HEK293 (cell line): ENCODE results near the gene CLCN7.

Experiments used
- CTCF ChIA-PET: fragments of 350-600 bp; formaldehyde crosslinking; extraction: SDS; loops from one replicate; lab custom pipeline; 2021; ENCODE audit warnings: antibody characterized with exemption; lab: Yijun Ruan, JAX
- POLR2A ChIA-PET: fragments of 300-600 bp; formaldehyde crosslinking; extraction: SDS; loops from one replicate; lab custom pipeline; 2020; ENCODE audit warnings: antibody characterized with exemption, inconsistent platforms; lab: Yijun Ruan, JAX
- H3K27ac ChIP-seq: fragments of 200-500 bp; sonication (Bioruptor generic); 2 replicates; pipeline ENCODE4 v1.5.1; 2014; ENCODE audit warnings: low read depth, low read length, control low read depth, inconsistent platforms; ENCODE audit errors: extremely low read depth
- H3K36me3 ChIP-seq, 2 experiments: fragments of 200-500 bp in 1 of 2; sonication (Bioruptor generic) in 1 of 2; 1 replicate in 1 of 2; 2 replicates in 1 of 2; pipeline ENCODE4 v1.5.1; 2014 to 2017; ENCODE audit warnings: inconsistent platforms in 2 of 2, low read length in 2 of 2; ENCODE audit not compliant: control insufficient read depth in 2 of 2, insufficient read depth in 1 of 2
- H3K4me1 ChIP-seq: fragments of 200-500 bp; sonication (Bioruptor generic); 2 replicates; pipeline ENCODE4 v1.5.1; 2014; ENCODE audit warnings: mild to moderate bottlenecking, low read length, inconsistent platforms; ENCODE audit not compliant: control insufficient read depth, insufficient read depth
- H3K4me3 ChIP-seq: 2 replicates; pipeline ENCODE4 v1.5.1; 2011; ENCODE audit warnings: low read depth, mild to moderate bottlenecking, control low read depth, low read length, moderate library complexity
- H3K9me3 ChIP-seq: fragments of 200-500 bp; sonication (Bioruptor generic); 2 replicates; pipeline ENCODE4 v1.5.1; 2014; ENCODE audit warnings: low read depth, low read length, inconsistent platforms; ENCODE audit not compliant: control insufficient read depth, insufficient read depth
- GLI2 ChIP-seq: fragments of 450-650 bp; formaldehyde crosslinking; IDR thresholded peaks from 2 replicates; pipeline ENCODE4; 2017; ENCODE audit warnings: missing biosample characterization, missing genetic modification characterization, low read depth, borderline replicate concordance
- HOXC10 ChIP-seq: sonication (generic); formaldehyde crosslinking; IDR thresholded peaks from 2 replicates; pipeline ENCODE4 v1.8.1; 2023; ENCODE audit warnings: mild to moderate bottlenecking, missing genetic modification reagents
- SCRT1 ChIP-seq: fragments of 450-650 bp; formaldehyde crosslinking; IDR thresholded peaks from 2 replicates; pipeline ENCODE4 v1.5.1; 2016; ENCODE audit warnings: missing biosample characterization, missing genetic modification characterization, borderline replicate concordance
- SP7 ChIP-seq: fragments of 450-650 bp; formaldehyde crosslinking; IDR thresholded peaks from 2 replicates; pipeline ENCODE4 v1.5.1; 2016; ENCODE audit warnings: missing biosample characterization, missing genetic modification characterization
- ZNF157 ChIP-seq: fragments of 450-650 bp; formaldehyde crosslinking; IDR thresholded peaks from 2 replicates; pipeline ENCODE4 v1.5.1; 2016; ENCODE audit warnings: missing biosample characterization, missing genetic modification characterization
- ZNF248 ChIP-seq: fragments of 450-650 bp; formaldehyde crosslinking; IDR thresholded peaks from 2 replicates; pipeline ENCODE4 v1.5.1; 2017; ENCODE audit warnings: missing biosample characterization, missing genetic modification characterization
- ZNF37A ChIP-seq: fragments of 450-650 bp; IDR thresholded peaks from 2 replicates; pipeline ENCODE4 v1.5.1; 2018; ENCODE audit warnings: missing biosample characterization, missing genetic modification characterization
- ZNF394 ChIP-seq: fragments of 450-650 bp; formaldehyde crosslinking; IDR thresholded peaks from 2 replicates; pipeline ENCODE4 v1.5.1; 2016; ENCODE audit warnings: missing biosample characterization, missing genetic modification characterization, mild to moderate bottlenecking, moderate library complexity, borderline replicate concordance
- ZNF571 ChIP-seq: fragments of 450-650 bp; formaldehyde crosslinking; IDR thresholded peaks from 2 replicates; pipeline ENCODE4 v1.5.0; 2017; ENCODE audit warnings: missing biosample characterization, missing genetic modification characterization
- ZNF610 ChIP-seq: fragments of 450-650 bp; formaldehyde crosslinking; IDR thresholded peaks from 2 replicates; pipeline ENCODE4 v1.5.1; 2016; ENCODE audit warnings: missing biosample characterization, missing genetic modification characterization, borderline replicate concordance
- ZNF621 ChIP-seq: fragments of 450-650 bp; formaldehyde crosslinking; IDR thresholded peaks from 2 replicates; pipeline ENCODE4 v1.5.1; 2017; ENCODE audit warnings: missing biosample characterization, missing genetic modification characterization
- ZNF701 ChIP-seq: fragments of 450-650 bp; formaldehyde crosslinking; IDR thresholded peaks from 2 replicates; pipeline ENCODE4 v1.5.1; 2016; ENCODE audit warnings: missing biosample characterization, missing genetic modification characterization
- ZNF837 ChIP-seq: fragments of 450-650 bp; formaldehyde crosslinking; IDR thresholded peaks from 2 replicates; pipeline ENCODE4 v1.5.1; 2016; ENCODE audit warnings: missing biosample characterization, missing genetic modification characterization
- TF ChIP-seq, protein P1 (sequence below): fragments of 450-650 bp; formaldehyde crosslinking; IDR thresholded peaks from 2 replicates; pipeline ENCODE4 v1.5.1; 2017; ENCODE audit warnings: missing biosample characterization, missing genetic modification characterization
- TF ChIP-seq, protein P2 (sequence below): fragments of 450-650 bp; formaldehyde crosslinking; IDR thresholded peaks from 2 replicates; pipeline ENCODE4 v1.5.1; 2016; ENCODE audit warnings: missing biosample characterization, missing genetic modification characterization, borderline replicate concordance
- TF ChIP-seq, protein P3 (sequence below): fragments of 450-650 bp; formaldehyde crosslinking; IDR thresholded peaks from 2 replicates; pipeline ENCODE4 v1.5.1; 2016; ENCODE audit warnings: missing biosample characterization, missing genetic modification characterization

CLCN7 gene

DNA sequence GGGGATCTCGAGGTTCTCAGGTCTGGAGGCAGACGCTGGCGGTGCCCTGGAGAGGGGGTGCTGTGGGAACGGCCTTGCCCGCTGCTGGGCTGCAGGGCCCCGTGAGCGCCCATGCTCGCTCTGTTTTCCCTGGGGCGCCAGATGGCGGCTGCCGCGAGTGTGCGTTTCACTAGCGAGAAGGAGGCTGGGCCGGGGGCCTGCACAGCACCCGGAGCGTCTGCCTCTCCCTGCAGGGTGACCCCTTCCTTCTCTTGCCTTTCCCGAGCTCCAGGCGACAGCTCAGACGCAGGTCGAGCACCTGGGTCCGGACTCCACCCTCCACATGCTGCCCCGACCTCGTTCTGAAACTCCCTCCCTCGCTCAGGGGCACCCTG is 21.0 kb upstream of the CLCN7 start (continued):
- TF ChIP-seq, protein P1, sequence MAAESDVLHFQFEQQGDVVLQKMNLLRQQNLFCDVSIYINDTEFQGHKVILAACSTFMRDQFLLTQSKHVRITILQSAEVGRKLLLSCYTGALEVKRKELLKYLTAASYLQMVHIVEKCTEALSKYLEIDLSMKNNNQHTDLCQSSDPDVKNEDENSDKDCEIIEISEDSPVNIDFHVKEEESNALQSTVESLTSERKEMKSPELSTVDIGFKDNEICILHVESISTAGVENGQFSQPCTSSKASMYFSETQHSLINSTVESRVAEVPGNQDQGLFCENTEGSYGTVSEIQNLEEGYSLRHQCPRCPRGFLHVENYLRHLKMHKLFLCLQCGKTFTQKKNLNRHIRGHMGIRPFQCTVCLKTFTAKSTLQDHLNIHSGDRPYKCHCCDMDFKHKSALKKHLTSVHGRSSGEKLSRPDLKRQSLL (tag by site-specific recombination): no peak
- no peak for TF ChIP-seq ZNF701 (tag by site-specific recombination)
- TF ChIP-seq, protein P2, sequence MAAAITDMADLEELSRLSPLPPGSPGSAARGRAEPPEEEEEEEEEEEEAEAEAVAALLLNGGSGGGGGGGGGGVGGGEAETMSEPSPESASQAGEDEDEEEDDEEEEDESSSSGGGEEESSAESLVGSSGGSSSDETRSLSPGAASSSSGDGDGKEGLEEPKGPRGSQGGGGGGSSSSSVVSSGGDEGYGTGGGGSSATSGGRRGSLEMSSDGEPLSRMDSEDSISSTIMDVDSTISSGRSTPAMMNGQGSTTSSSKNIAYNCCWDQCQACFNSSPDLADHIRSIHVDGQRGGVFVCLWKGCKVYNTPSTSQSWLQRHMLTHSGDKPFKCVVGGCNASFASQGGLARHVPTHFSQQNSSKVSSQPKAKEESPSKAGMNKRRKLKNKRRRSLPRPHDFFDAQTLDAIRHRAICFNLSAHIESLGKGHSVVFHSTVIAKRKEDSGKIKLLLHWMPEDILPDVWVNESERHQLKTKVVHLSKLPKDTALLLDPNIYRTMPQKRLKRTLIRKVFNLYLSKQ (tag by site-specific recombination): no peak
- no peak for TF ChIP-seq ZNF248 (tag by site-specific recombination)
- no peak for TF ChIP-seq ZNF610 (tag by site-specific recombination)

DNA sequence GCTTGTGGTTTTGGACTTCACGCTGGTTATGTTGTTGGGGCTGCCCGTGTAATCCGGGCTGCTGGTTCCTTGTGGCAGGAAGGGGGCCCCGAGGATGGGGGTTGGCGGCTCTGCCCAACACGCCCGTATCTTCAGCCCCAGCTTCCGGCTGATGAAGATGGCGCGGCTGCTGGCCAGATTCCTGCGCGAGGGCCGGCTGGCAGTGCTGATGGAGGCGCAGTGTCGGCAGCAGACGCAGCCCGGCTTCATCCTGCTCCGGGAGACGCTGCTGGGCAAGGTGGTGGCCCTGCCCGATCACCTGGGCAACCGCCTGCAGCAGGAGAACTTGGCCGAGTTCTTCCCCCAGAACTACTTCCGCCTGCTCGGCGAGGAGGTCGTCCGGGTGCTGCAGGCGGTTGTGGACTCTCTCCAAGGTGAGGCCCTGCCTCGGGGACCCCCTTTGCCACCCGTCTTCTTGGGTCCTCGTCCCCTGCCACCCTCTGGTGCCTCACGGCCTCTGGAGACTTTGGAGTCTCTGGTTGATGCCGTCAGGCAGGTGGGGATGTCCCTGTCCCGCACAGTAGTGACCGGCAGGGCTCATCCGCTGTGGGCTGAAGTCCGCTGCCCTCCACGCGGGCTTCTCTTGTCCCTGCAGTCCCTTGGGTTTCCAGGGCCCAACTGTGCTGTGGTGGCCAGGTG is 20.5 kb upstream of the CLCN7 start:
- Histone ChIP-seq H3K27ac (no peak overlapping the region), H3K9me3 (no peaks in the 10 kb centered on the region), H3K4me1 (0 out of 2 replicates have a peak, but pooled peaks cover 2% of the 10 kb centered on the region), H3K36me3 (peaks cover 7 to 60% of the 10 kb centered on the region in 2 experiments; a peak in 2 of 3 replicates), H3K4me3 (no peak overlapping the region)
- POLR2A ChIA-PET: no interaction called here
- CTCF ChIA-PET: no interaction called here
- TF ChIP-seq ZNF571 (tag by site-specific recombination): no peak
- TF ChIP-seq HOXC10 (CRISPR knock-in tag): no peak
- no peak for TF ChIP-seq SP7 (tag by site-specific recombination)
- TF ChIP-seq ZNF37A (tag by site-specific recombination): no peak
- no peak for TF ChIP-seq ZNF394 (tag by site-specific recombination)
- no peak for TF ChIP-seq ZNF837 (tag by site-specific recombination)
- no peak for TF ChIP-seq ZNF621
- TF ChIP-seq SCRT1 (tag by site-specific recombination): no peak
- TF ChIP-seq, protein P3, sequence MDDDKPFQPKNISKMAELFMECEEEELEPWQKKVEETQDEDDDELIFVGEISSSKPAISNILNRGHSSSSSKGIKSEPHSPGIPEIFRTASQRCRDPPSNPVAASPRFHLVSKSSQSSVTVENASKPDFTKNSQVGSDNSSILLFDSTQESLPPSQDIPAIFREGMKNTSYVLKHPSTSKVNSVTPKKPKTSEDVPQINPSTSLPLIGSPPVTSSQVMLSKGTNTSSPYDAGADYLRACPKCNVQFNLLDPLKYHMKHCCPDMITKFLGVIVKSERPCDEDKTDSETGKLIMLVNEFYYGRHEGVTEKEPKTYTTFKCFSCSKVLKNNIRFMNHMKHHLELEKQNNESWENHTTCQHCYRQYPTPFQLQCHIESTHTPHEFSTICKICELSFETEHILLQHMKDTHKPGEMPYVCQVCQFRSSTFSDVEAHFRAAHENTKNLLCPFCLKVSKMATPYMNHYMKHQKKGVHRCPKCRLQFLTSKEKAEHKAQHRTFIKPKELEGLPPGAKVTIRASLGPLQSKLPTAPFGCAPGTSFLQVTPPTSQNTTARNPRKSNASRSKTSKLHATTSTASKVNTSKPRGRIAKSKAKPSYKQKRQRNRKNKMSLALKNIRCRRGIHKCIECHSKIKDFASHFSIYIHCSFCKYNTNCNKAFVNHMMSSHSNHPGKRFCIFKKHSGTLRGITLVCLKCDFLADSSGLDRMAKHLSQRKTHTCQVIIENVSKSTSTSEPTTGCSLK (tag by site-specific recombination): no peak
- TF ChIP-seq, all 188 proteins: peak for 0

DNA sequence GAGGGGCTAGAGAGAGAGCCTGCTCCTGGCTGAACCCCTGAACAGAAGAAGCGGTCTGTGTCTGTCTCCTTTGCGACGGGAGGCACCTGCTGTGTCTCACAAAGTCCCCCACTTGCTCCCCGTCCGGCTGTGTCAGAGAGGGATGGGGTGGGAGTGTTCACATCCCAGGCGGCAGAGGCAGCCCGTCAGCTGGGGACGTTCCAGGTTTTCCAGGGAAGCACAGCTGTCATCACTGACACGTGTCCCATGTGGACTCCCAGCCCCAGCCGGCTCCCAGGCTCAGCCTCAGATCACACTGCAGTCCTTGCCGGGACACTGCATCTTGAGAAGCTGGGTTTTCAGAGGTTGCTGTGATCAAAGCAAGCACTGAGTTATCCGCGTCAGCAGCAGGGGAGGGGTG is 19.9 kb upstream of the CLCN7 start:
- CTCF ChIA-PET: interaction anchor here (0.7 kb wide), 1 partner anchor 205 kb away, joined by 4 read pairs; no protein-coding TSS in a partner anchor

More for the DNA sequence above, 19.9 kb upstream of the CLCN7 start:
- H3K9me3 ChIP-seq: no peaks in the 10 kb centered on the region
- H3K4me3 ChIP-seq: peak overlapping the region; percentile 77; the same call in 1 of the 2 replicates
- peaks cover 7 to 53% of the 10 kb centered on the region in 2 experiments; a peak in 2 of 3 replicates for H3K36me3 ChIP-seq
- no peak overlapping the region for H3K27ac ChIP-seq
- POLR2A ChIA-PET: interaction anchor here (1.3 kb wide), 1 partner anchor 152 kb away, joined by 4 read pairs; no protein-coding TSS in a partner anchor
- 0 out of 2 replicates have a peak, but pooled peaks cover 2% of the 10 kb centered on the region for H3K4me1 ChIP-seq
- TF ChIP-seq ZNF157 (tag by site-specific recombination) (peak; percentile 81), GLI2 (tag by site-specific recombination) (no peak)
